ENCODE data around the gene EMC8. TPM values are rescaled to one million over a fixed set of nuclear protein-coding genes. Genes with fewer than 3 reads are reported as not detected.

The EMC8 gene
- total RNA-seq, 1 donor from 2014 or later, result 21.9 TPM

GRCh38 chr16:85829171-85829719 is 29.9 kb upstream of the EMC8 start:
- DNase-seq, result peak; percentile 45
- H3K27me3 ChIP-seq (ENCODE audit: low read depth), result peaks cover 23% of the 10 kb centered on the region
- peaks cover 5% of the 10 kb centered on the region for H3K4me1 ChIP-seq
- no peak overlapping the region for H3K4me3 ChIP-seq
- TF ChIP-seq CTCF (IDR thresholded peaks at IDR 0.05), result no peak
- no peak overlapping the region for H3K27ac ChIP-seq
- no peaks in the 10 kb centered on the region for H3K9me3 ChIP-seq
- no peaks in the 10 kb centered on the region for H3K36me3 ChIP-seq
- ATAC-seq, result peak in 1 of 2 donors; percentile 25
- intact Hi-C loops (cut with DNase I), result loop anchor here (10.0 kb wide), 2 partner anchors 156 to 186 kb away; no protein-coding TSS in a partner anchor

DNA sequence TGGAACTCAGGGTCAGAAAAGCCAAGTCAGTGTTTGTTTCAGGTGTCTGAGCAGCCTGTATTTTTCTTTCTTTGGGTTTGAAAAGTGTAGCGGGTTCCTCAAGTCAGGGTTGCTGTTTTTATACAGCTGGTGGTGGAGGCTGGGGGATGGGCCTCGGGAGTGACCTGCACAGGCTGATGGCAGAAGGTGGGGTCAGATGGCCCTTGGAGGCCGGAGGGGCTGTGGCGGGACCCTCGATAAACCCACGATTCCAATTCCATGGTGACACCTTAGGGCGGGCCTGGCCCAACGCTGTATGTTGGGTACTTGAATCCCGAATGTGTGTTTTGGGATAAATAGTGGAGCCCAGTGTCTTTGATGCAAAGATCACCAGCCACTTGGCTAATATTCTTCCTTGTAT is 28.8 kb upstream of the EMC8 start:
- H3K27me3 ChIP-seq (ENCODE audit: low read depth), result peaks cover 22% of the 10 kb centered on the region
- H3K36me3 ChIP-seq, result no peaks in the 10 kb centered on the region
- H3K9me3 ChIP-seq, result no peaks in the 10 kb centered on the region
- no peak for TF ChIP-seq CTCF (IDR thresholded peaks at IDR 0.05)
- intact Hi-C loops (cut with DNase I), result loop anchor here (10.0 kb wide), 2 partner anchors 157 to 187 kb away; no protein-coding TSS in a partner anchor
- DNase-seq (peak; percentile 35), ATAC-seq (no peak)
- no peak overlapping the region for H3K4me3 ChIP-seq
- peaks cover 4% of the 10 kb centered on the region for H3K4me1 ChIP-seq
- H3K27ac ChIP-seq, result no peak overlapping the region

DNA sequence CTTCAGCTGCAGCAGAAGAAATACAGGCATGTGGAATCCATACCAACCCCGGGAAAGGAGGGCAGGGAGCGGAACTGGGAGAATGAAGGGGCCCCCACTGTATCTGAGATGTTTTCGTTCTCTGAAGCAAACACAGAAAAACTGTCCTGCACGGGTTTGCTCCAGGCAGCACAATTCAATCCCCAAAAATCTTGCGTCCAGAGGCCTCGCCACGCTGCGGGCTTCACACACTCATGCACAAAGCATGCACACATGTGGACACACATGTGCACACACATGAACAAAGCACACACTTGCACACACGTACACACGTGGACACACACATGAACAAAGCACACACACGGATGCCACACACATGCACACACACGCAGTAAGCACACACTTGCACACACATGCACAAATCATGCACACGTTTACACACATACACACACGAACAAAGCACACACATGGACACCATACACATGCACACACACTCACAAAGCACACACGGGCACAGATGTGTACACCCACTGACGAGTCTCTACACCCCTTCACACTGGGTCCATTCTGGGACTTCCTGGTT is 27.4 kb upstream of the EMC8 start:
- H3K4me1 ChIP-seq, result peaks cover under 1% of the 10 kb centered on the region
- H3K27me3 ChIP-seq (ENCODE audit: low read depth), result peaks cover 8% of the 10 kb centered on the region
- DNase-seq (peak; percentile 24), ATAC-seq (no peak)
- H3K4me3 ChIP-seq, result no peak overlapping the region
- TF ChIP-seq CTCF (IDR thresholded peaks at IDR 0.05), result no peak
- H3K9me3 ChIP-seq, result no peaks in the 10 kb centered on the region
- H3K36me3 ChIP-seq, result no peaks in the 10 kb centered on the region
- intact Hi-C loops (cut with DNase I), result loop anchor here (10.0 kb wide), 2 partner anchors 158 to 188 kb away; no protein-coding TSS in a partner anchor
- H3K27ac ChIP-seq, result no peak overlapping the region

DNA sequence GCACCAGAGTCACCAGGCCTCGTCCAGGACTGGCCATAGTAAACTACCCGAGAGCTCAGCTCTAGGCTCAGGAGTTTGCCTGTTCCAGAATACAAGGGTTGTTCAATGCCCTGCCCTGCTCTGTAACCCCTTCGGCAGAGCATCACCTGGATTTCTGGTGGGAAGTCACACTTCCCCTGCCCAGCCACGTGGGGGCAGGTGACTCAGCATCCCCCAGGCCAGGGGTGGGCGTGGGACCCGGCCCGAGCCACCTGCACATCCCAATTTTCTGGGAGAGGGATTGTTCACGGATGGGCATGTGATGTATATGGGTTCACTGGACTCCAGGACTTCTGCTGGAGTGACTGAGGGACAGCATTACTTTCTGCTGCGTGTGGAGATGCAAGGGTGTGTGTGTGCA is 26.0 kb upstream of the EMC8 start:
- intact Hi-C loops (cut with DNase I), result loop anchor here (10.0 kb wide), 2 partner anchors 159 to 189 kb away; no protein-coding TSS in a partner anchor
- Histone ChIP-seq H3K4me3 (no peak overlapping the region), H3K9me3 (no peaks in the 10 kb centered on the region), H3K27me3 (ENCODE audit: low read depth) (peaks cover 8% of the 10 kb centered on the region), H3K36me3 (no peaks in the 10 kb centered on the region), H3K4me1 (peaks cover 8% of the 10 kb centered on the region), H3K27ac (no peak overlapping the region)
- DNase-seq (peak; percentile 28), ATAC-seq (no peak)
- TF ChIP-seq CTCF (IDR thresholded peaks at IDR 0.05), result no peak

GRCh38 chr16:85824161-85825135 is 25.1 kb upstream of the EMC8 start:
- peak; percentile 43 for DNase-seq
- no peak for ATAC-seq
- Histone ChIP-seq H3K36me3 (no peaks in the 10 kb centered on the region), H3K9me3 (no peaks in the 10 kb centered on the region), H3K27me3 (ENCODE audit: low read depth) (no peaks in the 10 kb centered on the region), H3K4me1 (peaks cover 8% of the 10 kb centered on the region), H3K4me3 (no peak overlapping the region), H3K27ac (no peak overlapping the region)
- intact Hi-C loops (cut with DNase I), result loop anchor here (10.0 kb wide), 2 partner anchors 160 to 190 kb away; no protein-coding TSS in a partner anchor
- no peak for TF ChIP-seq CTCF (IDR thresholded peaks at IDR 0.05)

All from lower lobe of right lung (tissue), 2 donors.